OCI-LY1 (cell line): ENCODE data around the gene MYMK.

Source experiments
- H2AFZ ChIP-seq: fragments of 200-600 bp; sonication (generic), shearing (Covaris generic); 2 replicates; pipeline ENCODE4 v1.6.0; 2014; ENCODE audit warnings: antibody characterized with exemption, mild to moderate bottlenecking, low read length
- H3F3A ChIP-seq: fragments of 200-600 bp; sonication (generic), shearing (Covaris generic); 2 replicates; pipeline ENCODE4 v1.6.0; 2014; ENCODE audit warnings: mild to moderate bottlenecking, antibody characterized with exemption, low read length, moderate library complexity; ENCODE audit not compliant: insufficient read depth
- H3K27ac ChIP-seq: fragments of 200-600 bp; sonication (generic); 2 replicates; pipeline ENCODE4 v1.5.1; 2014; ENCODE audit warnings: low read length, mixed run types, mild to moderate bottlenecking, low read depth; ENCODE audit not compliant: poor library complexity, severe bottlenecking
- H3K27me3 ChIP-seq: fragments of 200-600 bp; sonication (generic); 2 replicates; pipeline ENCODE4 v1.6.0; 2014; ENCODE audit warnings: antibody characterized with exemption, mild to moderate bottlenecking, low read length, moderate library complexity; ENCODE audit not compliant: insufficient read depth
- H3K36me3 ChIP-seq: fragments of 200-600 bp; sonication (generic); 2 replicates; pipeline ENCODE4 v1.6.1; 2014; ENCODE audit warnings: mild to moderate bottlenecking, antibody characterized with exemption, low read length, moderate library complexity, mixed read lengths; ENCODE audit not compliant: insufficient read depth
- H3K4me1 ChIP-seq: fragments of 200-600 bp; sonication (generic); 2 replicates; pipeline ENCODE4 v1.5.1; 2014; ENCODE audit warnings: mild to moderate bottlenecking, low read length, moderate library complexity; ENCODE audit not compliant: insufficient read depth, severe bottlenecking
- H3K4me2 ChIP-seq: fragments of 200-600 bp; sonication (generic), shearing (Covaris generic); 2 replicates; pipeline ENCODE4 v1.6.1; 2014; ENCODE audit warnings: low read length
- H3K4me3 ChIP-seq: fragments of 200-600 bp; sonication (generic); 2 replicates; pipeline ENCODE4 v1.5.1; 2014; ENCODE audit warnings: low read length, low read depth, mild to moderate bottlenecking, mixed read lengths; ENCODE audit not compliant: poor library complexity, severe bottlenecking
- H3K79me2 ChIP-seq: fragments of 200-600 bp; shearing (Covaris generic); 2 replicates; pipeline ENCODE4 v1.6.1; 2016; ENCODE audit warnings: mixed run types, low read length, mixed read lengths; ENCODE audit not compliant: insufficient read depth
- H3K9ac ChIP-seq: fragments of 200-600 bp; sonication (generic), shearing (Covaris generic); 2 replicates; pipeline ENCODE4 v1.6.1; 2014; ENCODE audit warnings: mild to moderate bottlenecking, low read length, mixed read lengths
- H3K9me2 ChIP-seq: fragments of 200-600 bp; sonication (generic), shearing (Covaris generic); 2 replicates; pipeline ENCODE4 v1.6.1; 2014; ENCODE audit warnings: low read depth, mild to moderate bottlenecking, low read length, mixed read lengths
- H3K9me3 ChIP-seq: fragments of 200-600 bp; shearing (Covaris generic); 2 replicates; pipeline ENCODE4 v1.6.1; 2014; ENCODE audit warnings: low read length, mixed read lengths
- H4K20me1 ChIP-seq: fragments of 200-600 bp; sonication (generic), shearing (Covaris generic); 2 replicates; pipeline ENCODE4 v1.6.0; 2016; ENCODE audit warnings: mild to moderate bottlenecking, low read length; ENCODE audit not compliant: insufficient read depth
- CTCF ChIP-seq: fragments of 200-600 bp; sonication (generic), shearing (Covaris generic); IDR thresholded peaks from 2 replicates; pipeline ENCODE4 v1.5.1; 2017; ENCODE audit warnings: mild to moderate bottlenecking, antibody characterized with exemption, low read length, moderate library complexity, mixed read lengths
- EZH2 ChIP-seq: fragments of 200-600 bp; sonication (generic), shearing (Covaris generic); IDR thresholded peaks from 2 replicates; pipeline ENCODE4 v1.8.0; 2017; ENCODE audit warnings: borderline replicate concordance, mixed run types, mild to moderate bottlenecking, antibody characterized with exemption, low read length, moderate library complexity, mixed read lengths

MYMK gene

GRCh38 chr9:133529874-133530273 is 5.1 kb upstream of the MYMK start:
- Histone ChIP-seq H3K27ac (no peak overlapping the region), H3K79me2 (no peaks in the 10 kb centered on the region), H3K4me2 (no peak overlapping the region), H3K4me3 (no peak overlapping the region), H3K9me2 (no peaks in the 10 kb centered on the region), H4K20me1 (no peaks in the 10 kb centered on the region), H3K9me3 (no peaks in the 10 kb centered on the region), H2AFZ (no peak overlapping the region), H3K27me3 (peaks cover 20% of the 10 kb centered on the region), H3K9ac (no peak overlapping the region), H3K36me3 (no peaks in the 10 kb centered on the region), H3F3A (no peaks in the 10 kb centered on the region), H3K4me1 (no peaks in the 10 kb centered on the region)
- TF ChIP-seq EZH2 = no peak
- no peak for TF ChIP-seq CTCF

- H4K20me1 ChIP-seq = no peaks in the 10 kb centered on the region
- H3K9me2 ChIP-seq = no peaks in the 10 kb centered on the region
- no peak overlapping the region for H3K4me2 ChIP-seq
- H3K27ac ChIP-seq = no peak overlapping the region
- TF ChIP-seq CTCF (no peak), EZH2 (no peak)
- H3K27me3 ChIP-seq = peaks cover 21% of the 10 kb centered on the region
- no peak overlapping the region for H3K9ac ChIP-seq
- no peaks in the 10 kb centered on the region for H3K79me2 ChIP-seq
- H2AFZ ChIP-seq = no peak overlapping the region
- H3K36me3 ChIP-seq = no peaks in the 10 kb centered on the region
- H3K9me3 ChIP-seq = no peaks in the 10 kb centered on the region
- no peak overlapping the region for H3K4me3 ChIP-seq
- no peaks in the 10 kb centered on the region for H3K4me1 ChIP-seq
- H3F3A ChIP-seq = no peaks in the 10 kb centered on the region
Observed at GRCh38 chr9:133529457-133529856, 4.7 kb upstream of the MYMK start.

GRCh38 chr9:133528876-133529241 is 4.1 kb upstream of the MYMK start:
- Histone ChIP-seq H3K9me2 (no peaks in the 10 kb centered on the region), H2AFZ (no peak overlapping the region), H3K4me1 (no peaks in the 10 kb centered on the region), H3K36me3 (no peaks in the 10 kb centered on the region), H3F3A (no peaks in the 10 kb centered on the region), H3K27me3 (peaks cover 24% of the 10 kb centered on the region), H4K20me1 (no peaks in the 10 kb centered on the region), H3K27ac (no peak overlapping the region), H3K4me3 (no peak overlapping the region), H3K9ac (no peak overlapping the region), H3K9me3 (no peaks in the 10 kb centered on the region), H3K4me2 (no peak overlapping the region), H3K79me2 (no peaks in the 10 kb centered on the region)
- TF ChIP-seq EZH2 (no peak), CTCF (no peak)
